Nephron progenitor cell (in vitro differentiated cells): ENCODE measurements around the gene TESK2.

ENCODE experiments used
- DNase-seq: peaks from one replicate; pipeline ENCODE4 v3.0.0; 2021
- H3K27ac Mint-ChIP-seq: 2 replicates; pipeline ENCODE4 v1.8.0; 2021; ENCODE audit warnings: mild to moderate bottlenecking, moderate library complexity, mixed read lengths
- H3K27me3 Mint-ChIP-seq: 2 replicates; pipeline ENCODE4 v1.8.0; 2021; ENCODE audit warnings: mild to moderate bottlenecking, low read depth, mixed read lengths; ENCODE audit not compliant: poor library complexity
- H3K36me3 Mint-ChIP-seq: 2 replicates; pipeline ENCODE4 v1.8.0; 2021; ENCODE audit warnings: low read depth, mixed read lengths
- H3K4me1 Mint-ChIP-seq: 2 replicates; pipeline ENCODE4 v1.8.0; 2021; ENCODE audit warnings: mixed read lengths
- H3K4me3 Mint-ChIP-seq: 2 replicates; pipeline ENCODE4 v1.8.0; 2021; ENCODE audit warnings: mild to moderate bottlenecking, moderate library complexity, mixed read lengths
- H3K9me3 Mint-ChIP-seq: 2 replicates; pipeline ENCODE4 v1.8.0; 2021; ENCODE audit warnings: mild to moderate bottlenecking, moderate library complexity, mixed read lengths
- CTCF ChIP-seq: fragments of 200-600 bp; sonication (generic); IDR thresholded peaks from 2 replicates; pipeline ENCODE4 v1.5.0; 2021; ENCODE audit warnings: antibody characterized with exemption

The TESK2 gene

GRCh38 chr1:45411510-45411899 lies 79.5 kb downstream of the TESK2 start:
- Mint-ChIP-seq H3K4me3 (no peak overlapping the region), H3K27ac (no peak overlapping the region), H3K4me1 (no peaks in the 10 kb centered on the region), H3K36me3 (no peaks in the 10 kb centered on the region), H3K27me3 (peaks cover 7% of the 10 kb centered on the region), H3K9me3 (no peaks in the 10 kb centered on the region)
- TF ChIP-seq CTCF = no peak
- no peak for DNase-seq

GRCh38 chr1:45410850-45411509 lies 80.0 kb downstream of the TESK2 start:
- Mint-ChIP-seq H3K4me1 (no peaks in the 10 kb centered on the region), H3K27me3 (peaks cover 7% of the 10 kb centered on the region), H3K9me3 (no peaks in the 10 kb centered on the region), H3K4me3 (no peak overlapping the region), H3K36me3 (no peaks in the 10 kb centered on the region), H3K27ac (no peak overlapping the region)
- no peak for TF ChIP-seq CTCF
- DNase-seq = no peak

GRCh38 chr1:45409276-45409675 lies 81.7 kb downstream of the TESK2 start:
- H3K4me1 Mint-ChIP-seq = no peaks in the 10 kb centered on the region
- no peak overlapping the region for H3K27ac Mint-ChIP-seq
- no peaks in the 10 kb centered on the region for H3K36me3 Mint-ChIP-seq
- DNase-seq = no peak
- H3K4me3 Mint-ChIP-seq = no peak overlapping the region
- H3K9me3 Mint-ChIP-seq = no peaks in the 10 kb centered on the region
- H3K27me3 Mint-ChIP-seq = peaks cover 5% of the 10 kb centered on the region
- no peak for TF ChIP-seq CTCF

DNA sequence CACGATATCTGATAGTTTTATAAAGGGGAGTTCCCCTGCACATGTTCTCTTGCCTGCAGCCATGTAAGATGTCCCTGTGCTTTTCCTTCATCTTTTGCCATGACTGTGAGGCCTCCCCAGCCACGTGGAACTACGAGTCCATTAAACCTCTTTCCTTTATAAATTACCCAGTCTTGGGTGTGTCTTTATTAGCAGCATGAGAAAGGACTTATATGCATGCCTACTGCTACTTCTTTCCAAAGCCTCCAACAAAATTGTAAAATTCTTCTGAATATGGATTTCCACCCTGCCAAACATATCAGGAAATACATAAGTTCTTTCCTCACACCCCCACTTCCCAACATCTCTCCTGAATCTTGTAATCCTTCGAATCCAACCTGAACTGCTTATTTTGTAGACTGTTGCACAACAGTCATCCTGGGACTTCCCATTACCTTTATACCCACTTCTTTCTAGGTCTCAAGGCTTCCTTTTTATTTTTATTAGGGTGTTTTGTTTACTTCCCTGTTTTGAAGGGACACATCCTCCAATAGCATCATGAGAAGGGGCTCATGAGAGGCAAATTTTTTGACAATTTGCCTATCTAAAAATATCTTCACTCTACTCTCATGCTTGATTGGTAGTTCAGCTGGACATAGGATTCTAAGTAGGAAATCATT lies 83.2 kb downstream of the TESK2 start:
- Mint-ChIP-seq H3K27me3 (peaks cover 3% of the 10 kb centered on the region), H3K36me3 (no peaks in the 10 kb centered on the region)

DNA sequence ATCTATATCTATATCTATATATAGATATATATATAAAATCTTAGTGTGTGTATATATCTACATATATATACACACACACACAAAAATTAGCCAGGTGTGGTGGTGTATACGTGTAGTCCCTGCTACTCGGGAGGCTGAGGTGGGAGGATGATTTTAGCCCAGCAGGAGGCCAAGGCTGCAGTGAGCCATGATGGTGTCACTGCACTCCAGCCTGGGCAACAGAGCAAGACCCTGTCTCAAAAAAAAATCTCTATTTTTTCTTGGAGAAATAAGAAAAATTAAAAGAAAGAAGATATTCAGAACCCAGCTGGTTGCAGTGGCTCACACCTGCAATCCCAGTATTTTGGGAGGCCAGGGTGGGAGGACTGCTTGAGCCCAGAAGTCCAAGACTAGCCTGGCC lies 85.3 kb downstream of the TESK2 start:
- Mint-ChIP-seq H3K27me3 (peaks cover 3% of the 10 kb centered on the region), H3K36me3 (no peaks in the 10 kb centered on the region), H3K4me1 (no peaks in the 10 kb centered on the region), H3K27ac (no peak overlapping the region), H3K4me3 (no peak overlapping the region), H3K9me3 (no peaks in the 10 kb centered on the region)
- no peak for TF ChIP-seq CTCF
- DNase-seq = no peak

More for the DNA sequence above, 83.2 kb downstream of the TESK2 start:
- no peak overlapping the region for H3K4me3 Mint-ChIP-seq
- DNase-seq = no peak
- no peak for TF ChIP-seq CTCF
- no peak overlapping the region for H3K27ac Mint-ChIP-seq
- H3K9me3 Mint-ChIP-seq = no peaks in the 10 kb centered on the region
- H3K4me1 Mint-ChIP-seq = no peaks in the 10 kb centered on the region

- H3K4me3 Mint-ChIP-seq = no peak overlapping the region
- H3K4me1 Mint-ChIP-seq = no peaks in the 10 kb centered on the region
- H3K9me3 Mint-ChIP-seq = no peaks in the 10 kb centered on the region
- H3K27ac Mint-ChIP-seq = no peak overlapping the region
- peaks cover 3% of the 10 kb centered on the region for H3K27me3 Mint-ChIP-seq
- no peak for DNase-seq
- no peak for TF ChIP-seq CTCF
- no peaks in the 10 kb centered on the region for H3K36me3 Mint-ChIP-seq
Observed at GRCh38 chr1:45403718-45404117, 87.2 kb downstream of the TESK2 start.
